KMS-11 (cell line): ENCODE measurements around the gene SFXN3.

Experiments used
- H2AFZ ChIP-seq: fragments of 200-600 bp; sonication (generic); 2 replicates; pipeline ENCODE4 v1.6.1; 2016; ENCODE audit warnings: antibody characterized with exemption, mixed run types, low read depth
- H3K27ac ChIP-seq: fragments of 200-600 bp; sonication (generic); 2 replicates; pipeline ENCODE4 v1.6.1; 2016; ENCODE audit warnings: mild to moderate bottlenecking, mixed run types
- H3K27me3 ChIP-seq: fragments of 200-600 bp; sonication (generic); 2 replicates; pipeline ENCODE4 v1.6.1; 2017; ENCODE audit warnings: mild to moderate bottlenecking, low read depth, mixed run types, moderate library complexity; ENCODE audit not compliant: insufficient read depth
- H3K36me3 ChIP-seq: fragments of 200-600 bp; sonication (generic); 2 replicates; pipeline ENCODE4 v1.6.1; 2017; ENCODE audit warnings: mild to moderate bottlenecking, mixed run types; ENCODE audit not compliant: insufficient read depth
- H3K4me1 ChIP-seq: fragments of 200-600 bp; sonication (generic); 2 replicates; pipeline ENCODE4 v1.6.1; 2016; ENCODE audit warnings: mild to moderate bottlenecking, low read depth, mixed run types; ENCODE audit not compliant: poor library complexity, severe bottlenecking
- H3K4me2 ChIP-seq: fragments of 200-600 bp; sonication (generic); 2 replicates; pipeline ENCODE4 v1.7.0; 2016; ENCODE audit warnings: mild to moderate bottlenecking, mixed run types
- H3K4me3 ChIP-seq: fragments of 200-600 bp; sonication (generic); IDR thresholded peaks from 2 replicates; pipeline ENCODE4 v1.6.1; 2017; ENCODE audit warnings: low read depth, low read length, mixed read lengths; ENCODE audit not compliant: insufficient read depth
- H3K79me2 ChIP-seq: fragments of 200-600 bp; sonication (generic); 2 replicates; pipeline ENCODE4 v1.6.1; 2016; ENCODE audit warnings: low read depth, mixed run types; ENCODE audit not compliant: insufficient read depth
- H3K9ac ChIP-seq: fragments of 200-600 bp; sonication (generic); 2 replicates; pipeline ENCODE4 v1.6.1; 2016; ENCODE audit warnings: mild to moderate bottlenecking, mixed run types
- H4K20me1 ChIP-seq: fragments of 200-600 bp; sonication (generic); 2 replicates; pipeline ENCODE4 v1.6.1; 2016; ENCODE audit warnings: mild to moderate bottlenecking, mixed run types; ENCODE audit not compliant: insufficient read depth
- TF ChIP-seq, protein P1 (sequence below): fragments of 200-600 bp; sonication (generic); conservative IDR thresholded peaks from 2 replicates; pipeline ENCODE4 v1.6.1; 2017; ENCODE audit warnings: low read depth, mild to moderate bottlenecking, antibody characterized with exemption, low read length, moderate library complexity, mixed read lengths

Gene SFXN3

DNA sequence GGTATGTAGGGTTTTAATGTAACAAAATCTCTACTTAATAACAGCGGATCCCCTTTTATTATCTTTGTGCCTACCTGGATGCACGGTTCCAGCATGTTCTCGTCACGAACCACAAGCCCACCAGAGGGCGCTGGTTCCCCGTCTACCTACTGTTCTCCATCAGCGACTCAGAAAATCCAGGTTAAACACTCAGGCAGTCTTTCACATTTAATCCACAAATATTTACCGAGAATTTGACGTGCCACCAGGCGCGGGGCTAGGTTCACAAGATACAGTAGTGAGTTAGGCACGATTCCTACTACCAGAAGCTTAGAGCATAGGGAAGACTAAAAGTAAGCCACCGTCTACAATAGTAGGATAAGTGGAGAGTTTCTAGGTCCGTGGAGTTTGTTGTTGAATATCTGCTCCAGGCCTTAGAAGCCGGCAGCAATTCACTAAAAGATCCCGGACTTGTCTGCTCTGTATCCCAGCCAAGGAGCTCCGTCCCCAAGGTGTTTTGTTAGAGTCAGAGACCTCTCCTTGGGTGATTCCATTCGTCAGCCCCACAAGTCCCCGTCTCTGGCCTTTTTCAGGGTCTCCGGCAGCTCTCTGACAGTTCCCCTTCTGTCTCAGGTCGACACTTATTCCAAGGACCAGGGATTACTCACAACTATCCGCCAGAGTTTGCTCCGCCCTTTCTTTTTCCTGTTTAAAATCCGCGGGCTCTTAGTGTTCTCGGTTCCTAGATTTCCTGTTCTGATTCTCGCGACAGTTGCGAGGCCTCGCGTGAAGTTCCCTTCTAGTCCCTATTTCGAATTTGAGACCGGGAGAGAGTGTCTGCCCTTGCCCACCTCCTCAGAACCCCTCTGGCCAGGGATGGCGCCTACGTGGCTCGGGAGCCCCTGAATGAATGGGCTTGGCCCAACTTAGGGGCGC lies 29.3 kb downstream of the SFXN3 start:
- H3K4me3 ChIP-seq = peak overlapping the region; percentile 21
- H3K79me2 ChIP-seq = peaks cover 30% of the 10 kb centered on the region
- peaks cover 47% of the 10 kb centered on the region for H3K4me1 ChIP-seq
- H2AFZ ChIP-seq = peak overlapping the region; percentile 76
- no peaks in the 10 kb centered on the region for H3K36me3 ChIP-seq
- TF ChIP-seq, protein P1, sequence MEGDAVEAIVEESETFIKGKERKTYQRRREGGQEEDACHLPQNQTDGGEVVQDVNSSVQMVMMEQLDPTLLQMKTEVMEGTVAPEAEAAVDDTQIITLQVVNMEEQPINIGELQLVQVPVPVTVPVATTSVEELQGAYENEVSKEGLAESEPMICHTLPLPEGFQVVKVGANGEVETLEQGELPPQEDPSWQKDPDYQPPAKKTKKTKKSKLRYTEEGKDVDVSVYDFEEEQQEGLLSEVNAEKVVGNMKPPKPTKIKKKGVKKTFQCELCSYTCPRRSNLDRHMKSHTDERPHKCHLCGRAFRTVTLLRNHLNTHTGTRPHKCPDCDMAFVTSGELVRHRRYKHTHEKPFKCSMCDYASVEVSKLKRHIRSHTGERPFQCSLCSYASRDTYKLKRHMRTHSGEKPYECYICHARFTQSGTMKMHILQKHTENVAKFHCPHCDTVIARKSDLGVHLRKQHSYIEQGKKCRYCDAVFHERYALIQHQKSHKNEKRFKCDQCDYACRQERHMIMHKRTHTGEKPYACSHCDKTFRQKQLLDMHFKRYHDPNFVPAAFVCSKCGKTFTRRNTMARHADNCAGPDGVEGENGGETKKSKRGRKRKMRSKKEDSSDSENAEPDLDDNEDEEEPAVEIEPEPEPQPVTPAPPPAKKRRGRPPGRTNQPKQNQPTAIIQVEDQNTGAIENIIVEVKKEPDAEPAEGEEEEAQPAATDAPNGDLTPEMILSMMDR = peak; percentile 96
- peak overlapping the region; percentile 69; the same call in 1 of the 2 replicates for H3K4me2 ChIP-seq
- H3K27ac ChIP-seq = peak overlapping the region; percentile 95
- peak overlapping the region; percentile 76 for H3K9ac ChIP-seq
- H4K20me1 ChIP-seq = peaks cover 3% of the 10 kb centered on the region; the same call in 1 of the 2 replicates
- no peaks in the 10 kb centered on the region for H3K27me3 ChIP-seq

DNA sequence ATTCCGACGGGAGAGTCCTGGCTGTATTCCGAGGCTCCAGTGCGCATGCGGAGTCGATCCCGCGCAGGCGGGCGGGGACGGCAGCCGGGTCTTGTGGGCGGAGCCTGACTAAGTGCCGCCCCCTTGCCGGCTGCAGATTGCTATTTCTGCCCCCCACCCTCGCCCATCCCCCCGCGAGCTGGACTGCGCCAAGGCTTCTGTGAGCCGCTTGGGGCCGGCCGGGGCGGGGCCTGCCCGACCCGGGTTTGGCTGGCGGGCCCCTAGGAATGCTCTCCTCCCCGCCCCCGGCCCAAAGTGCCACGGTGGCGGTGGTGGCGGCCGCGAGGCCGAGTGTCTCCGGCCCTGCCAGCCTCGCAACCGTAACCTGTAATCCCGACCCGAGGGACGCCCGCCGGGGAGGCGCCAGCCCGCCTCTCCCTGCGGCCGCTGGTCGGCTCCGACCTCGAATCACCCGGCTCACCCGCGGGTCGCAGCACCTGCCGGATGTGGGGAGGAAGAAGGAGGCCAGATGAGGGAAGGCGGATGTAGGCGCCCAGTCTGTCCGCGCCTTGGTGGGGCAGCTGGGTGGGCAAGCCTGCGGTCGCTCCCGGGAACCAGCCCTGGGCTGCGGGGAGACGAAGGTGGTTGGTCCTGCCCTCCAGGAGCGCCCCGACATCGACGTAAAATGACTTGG lies 30.1 kb downstream of the SFXN3 start:
- H3K4me1 ChIP-seq = peaks cover 55% of the 10 kb centered on the region
- peaks cover 27% of the 10 kb centered on the region for H3K79me2 ChIP-seq
- TF ChIP-seq, protein P1 = no peak
- no peaks in the 10 kb centered on the region for H3K27me3 ChIP-seq
- peak overlapping the region; percentile 95 for H3K27ac ChIP-seq
- peak overlapping the region; percentile 11 for H3K4me3 ChIP-seq
- H3K9ac ChIP-seq = peak overlapping the region; percentile 76
- H4K20me1 ChIP-seq = 0 out of 2 replicates have a peak, but pooled peaks cover 3% of the 10 kb centered on the region
- peak overlapping the region; percentile 94 for H3K4me2 ChIP-seq
- peak overlapping the region; percentile 76 for H2AFZ ChIP-seq
- H3K36me3 ChIP-seq = no peaks in the 10 kb centered on the region

DNA sequence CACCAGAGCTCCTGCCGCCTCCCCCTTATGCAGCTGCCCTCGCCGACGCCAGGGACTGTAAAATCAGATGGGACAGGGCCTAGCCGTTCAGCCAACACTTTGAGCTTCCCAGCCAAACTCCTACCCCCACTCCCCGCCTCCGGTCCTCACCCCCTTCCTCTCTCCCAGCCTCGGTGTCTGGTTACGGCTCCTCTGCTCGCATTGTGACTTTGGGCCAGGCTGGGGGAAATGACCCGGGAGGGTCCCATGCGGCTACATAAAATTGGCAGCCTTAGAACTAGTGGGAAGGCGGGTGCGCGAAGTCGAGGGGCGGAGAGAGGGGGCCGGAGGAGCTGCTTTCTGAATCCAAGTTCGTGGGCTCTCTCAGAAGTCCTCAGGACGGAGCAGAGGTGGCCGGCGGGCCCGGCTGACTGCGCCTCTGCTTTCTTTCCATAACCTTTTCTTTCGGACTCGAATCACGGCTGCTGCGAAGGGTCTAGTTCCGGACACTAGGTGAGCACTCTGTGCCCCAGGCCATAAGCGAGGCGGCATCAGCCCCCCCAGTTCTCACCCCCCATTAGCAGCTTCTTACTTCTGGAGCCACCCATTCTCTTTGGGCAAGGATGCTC lies 30.7 kb downstream of the SFXN3 start, which contains the start of gene KAZALD1:
TSS of gene KAZALD1 (plus strand) at position 366 of the 608 bp plus-strand sequence. CDS start 604 bp downstream, outside the sequence.
- H3K9ac ChIP-seq = peak within 1 kb of the TSS; percentile 76
- peak within 1 kb of the TSS; percentile 95 for H3K27ac ChIP-seq
- TF ChIP-seq, protein P1 = no peak
- peaks cover 55% of the 10 kb centered on the region for H3K4me1 ChIP-seq
- H4K20me1 ChIP-seq = 0 out of 2 replicates have a peak, but pooled peaks cover 3% of the 10 kb centered on the region
- H3K36me3 ChIP-seq = no peaks in the 10 kb centered on the region
- no peaks in the 10 kb centered on the region for H3K27me3 ChIP-seq
- H2AFZ ChIP-seq = peak within 1 kb of the TSS; percentile 76
- H3K4me2 ChIP-seq = peak within 1 kb of the TSS; percentile 94
- peak within 1 kb of the TSS; percentile 11 for H3K4me3 ChIP-seq
- H3K79me2 ChIP-seq = peaks cover 27% of the 10 kb centered on the region
